Keratinocyte (primary cell): ENCODE data around the gene RPRML. TPM values are rescaled to one million over a fixed set of nuclear protein-coding genes. Genes with fewer than 3 reads are reported as not detected.
"Not testable (repeated sequence)": the region's sequence is repeated elsewhere in the genome, so short reads cannot be mapped to it uniquely, and the experiment has no call there.

Experiments
- DNase-seq: peaks from one replicate; pipeline ENCODE4 v3.0.0-alpha.2; 2011; ENCODE audit warnings: low read depth, missing footprints, low spot score
- FAIRE-seq: peaks from 2 replicates; lab custom pipeline; 2011; peaks lifted over from hg19 to GRCh38; lab: Jason Lieb, UNC
- H2AFZ ChIP-seq: 2 replicates; pipeline ENCODE4 v1.6.0; 2012; ENCODE audit warnings: low read length, control low read depth, inconsistent platforms; ENCODE audit not compliant: control insufficient read depth
- H3K27ac ChIP-seq: 2 replicates; pipeline ENCODE4 v1.5.1; 2011; ENCODE audit warnings: low read length; ENCODE audit not compliant: control insufficient read depth, insufficient read depth
- H3K27me3 ChIP-seq: 3 replicates; pipeline ENCODE4 v1.6.0; 2011; ENCODE audit warnings: low read length; ENCODE audit not compliant: control insufficient read depth, insufficient read depth; ENCODE audit errors: extremely low read depth
- H3K36me3 ChIP-seq, 2 experiments: 2 replicates in 1 of 2; 3 replicates in 1 of 2; pipeline ENCODE4 v1.5.1; 2011; ENCODE audit warnings: low read length in 2 of 2, mild to moderate bottlenecking in 1 of 2; ENCODE audit not compliant: control insufficient read depth in 2 of 2, insufficient read depth in 2 of 2; ENCODE audit errors: extremely low read depth in 1 of 2
- H3K4me1 ChIP-seq: 3 replicates; pipeline ENCODE4 v1.5.1; 2011; ENCODE audit warnings: low read length; ENCODE audit not compliant: control insufficient read depth, insufficient read depth; ENCODE audit errors: extremely low read depth
- H3K4me2 ChIP-seq: 3 replicates; pipeline ENCODE4 v1.6.0; 2011; ENCODE audit warnings: low read depth, low read length; ENCODE audit not compliant: control insufficient read depth, insufficient read depth; ENCODE audit errors: extremely low read depth
- H3K4me3 ChIP-seq, 3 experiments: fragments of 200-600 bp in 1 of 3; sonication (generic) in 1 of 3; 2 replicates in 2 of 3; 3 replicates in 1 of 3; pipeline ENCODE4 v1.5.1; 2011 to 2016; ENCODE audit warnings: low read length in 3 of 3, mild to moderate bottlenecking in 3 of 3, control low read depth in 2 of 3, inconsistent platforms in 1 of 3, low read depth in 1 of 3, mixed read lengths in 1 of 3, mixed run types in 1 of 3, moderate library complexity in 1 of 3; ENCODE audit not compliant: control insufficient read depth in 2 of 3, insufficient read depth in 2 of 3; ENCODE audit errors: extremely low read depth in 1 of 3
- H3K79me2 ChIP-seq: 2 replicates; pipeline ENCODE4 v1.6.0; 2012; ENCODE audit warnings: low read length; ENCODE audit not compliant: control insufficient read depth, insufficient read depth
- H3K9ac ChIP-seq: 3 replicates; pipeline ENCODE4 v1.6.0; 2011; ENCODE audit warnings: low read length; ENCODE audit not compliant: control insufficient read depth, insufficient read depth; ENCODE audit errors: extremely low read depth
- H3K9me1 ChIP-seq: 3 replicates; pipeline ENCODE4 v1.6.0; 2011; ENCODE audit warnings: low read length; ENCODE audit not compliant: control insufficient read depth, insufficient read depth; ENCODE audit errors: extremely low read depth
- H3K9me3 ChIP-seq: 2 replicates; pipeline ENCODE4 v1.5.1; 2012; ENCODE audit warnings: low read depth, low read length; ENCODE audit not compliant: control insufficient read depth
- H4K20me1 ChIP-seq: 3 replicates; pipeline ENCODE4 v1.6.0; 2011; ENCODE audit warnings: low read length; ENCODE audit not compliant: control insufficient read depth, insufficient read depth; ENCODE audit errors: extremely low read depth
- EZH2 ChIP-seq: IDR thresholded peaks from one replicate; pipeline ENCODE4 v1.6.1; 2012; ENCODE audit warnings: inconsistent platforms, mild to moderate bottlenecking, low read length, moderate library complexity
- dilution Hi-C: fragments of 300-500 bp; cut with MboI; formaldehyde crosslinking; loops from one replicate; pipeline ENCODE4 v1.7.0; 2020; ENCODE audit warnings: low sequenced_read_pairs; ENCODE audit not compliant: extremely low pct_ligation_motif_present
- polyA plus RNA-seq, 5 experiments: library from polyadenylated mRNA; depleted of rRNA in 3 of 5; stranded (reverse) in 3 of 5; stranded (forward) in 1 of 5; unstranded in 1 of 5; fragments of >200 nt; gene quantifications; 1 replicate in 1 of 5; 2 replicates in 3 of 5; 3 replicates in 1 of 5; pipeline versions ENCODE4 v1.2.1 to v1.2.3, GENCODE V29; 2011 to 2012; ENCODE audit warnings: missing spikeins in 2 of 5, low read depth in 1 of 5, low replicate concordance in 1 of 5
- TF ChIP-seq, protein P1 (sequence below), 3 experiments: IDR thresholded peaks in 1 of 3; conservative IDR thresholded peaks in 1 of 3; optimal IDR thresholded peaks in 1 of 3; 2 replicates in 2 of 3; 3 replicates in 1 of 3; pipeline versions ENCODE3 to v1.5.1; 2011; ENCODE audit warnings: low read length in 3 of 3, mild to moderate bottlenecking in 3 of 3, moderate library complexity in 2 of 3, control low read depth in 1 of 3, inconsistent platforms in 1 of 3; ENCODE audit not compliant: insufficient read depth in 2 of 3; ENCODE audit errors: extremely low read depth in 1 of 3

RPRML gene
- polyA plus RNA-seq, 1 donor (not counting 4 experiments of a cell fraction or from before 2014, with no cell fraction given): not detected

DNA sequence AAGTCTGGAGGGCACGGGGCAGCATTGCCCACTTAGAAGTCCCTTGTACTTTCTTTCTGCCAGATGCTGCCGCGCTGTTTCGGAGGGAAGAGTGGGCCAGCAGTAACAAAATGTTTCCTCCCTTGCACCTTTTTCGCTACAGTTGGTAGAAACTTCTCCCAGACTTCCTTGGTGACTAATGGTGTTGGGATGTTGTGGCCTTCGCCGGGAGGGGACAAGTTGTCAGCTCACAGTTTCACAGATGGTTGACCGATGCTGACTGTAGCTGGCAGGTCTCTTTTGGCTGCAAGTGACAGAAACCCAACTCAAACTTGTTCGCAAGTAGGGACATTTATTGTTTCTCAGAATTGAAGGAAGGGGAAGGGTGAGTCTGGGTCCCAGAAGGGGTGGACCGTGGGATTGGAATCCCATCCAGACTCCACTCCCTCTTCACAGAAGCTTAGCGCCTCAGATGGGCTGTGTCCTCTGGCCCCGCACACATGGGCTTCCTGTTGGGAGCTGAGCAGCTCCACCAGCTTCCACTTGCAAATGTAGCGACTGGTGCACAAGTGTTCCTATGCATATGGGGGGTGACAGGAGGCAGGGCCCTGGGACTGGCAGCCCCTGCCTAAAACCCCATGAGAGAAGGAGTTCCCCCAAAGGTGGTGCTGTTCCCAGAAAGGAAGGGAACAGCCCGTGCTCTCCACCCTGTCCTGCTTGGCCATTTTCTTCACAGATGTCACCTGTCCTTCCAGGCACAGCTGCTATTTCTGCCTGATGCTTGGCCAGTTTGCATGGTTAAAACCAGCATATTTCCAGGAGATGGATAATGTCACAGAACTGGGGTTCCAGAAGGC lies 30.9 kb upstream of the RPRML start:
- dilution Hi-C loops: no loop called here
- no peak overlapping the region for H3K4me2 ChIP-seq

DNA sequence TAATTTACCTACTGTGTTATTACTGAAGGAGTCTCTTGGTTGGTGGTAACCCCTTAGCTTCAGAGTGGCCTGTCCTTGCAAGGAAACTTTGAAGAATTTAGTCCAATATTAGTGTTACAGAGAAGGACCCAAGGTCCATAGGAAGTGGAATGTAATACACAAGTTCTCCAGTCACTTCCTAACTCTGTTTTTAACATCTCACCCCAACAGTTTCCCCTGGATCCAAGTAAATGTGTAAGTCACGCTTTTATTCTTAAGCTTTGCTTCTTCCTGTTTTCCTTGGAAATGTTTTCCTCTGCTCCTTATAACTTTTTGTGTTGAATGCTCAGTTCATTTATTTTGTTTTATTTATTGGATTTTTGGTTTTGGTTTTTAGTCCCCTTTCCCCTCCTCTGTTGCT lies 25.9 kb upstream of the RPRML start:
- H3K9me1 ChIP-seq: no peaks in the 10 kb centered on the region
- no peaks in the 10 kb centered on the region for H3K4me1 ChIP-seq
- dilution Hi-C loops: no loop called here
- no peaks in the 10 kb centered on the region for H3K9me3 ChIP-seq
- no peak overlapping the region for H3K9ac ChIP-seq
- no peak for DNase-seq
- no peaks in the 10 kb centered on the region for H3K36me3 ChIP-seq
- H4K20me1 ChIP-seq: no peaks in the 10 kb centered on the region
- TF ChIP-seq, protein P1, sequence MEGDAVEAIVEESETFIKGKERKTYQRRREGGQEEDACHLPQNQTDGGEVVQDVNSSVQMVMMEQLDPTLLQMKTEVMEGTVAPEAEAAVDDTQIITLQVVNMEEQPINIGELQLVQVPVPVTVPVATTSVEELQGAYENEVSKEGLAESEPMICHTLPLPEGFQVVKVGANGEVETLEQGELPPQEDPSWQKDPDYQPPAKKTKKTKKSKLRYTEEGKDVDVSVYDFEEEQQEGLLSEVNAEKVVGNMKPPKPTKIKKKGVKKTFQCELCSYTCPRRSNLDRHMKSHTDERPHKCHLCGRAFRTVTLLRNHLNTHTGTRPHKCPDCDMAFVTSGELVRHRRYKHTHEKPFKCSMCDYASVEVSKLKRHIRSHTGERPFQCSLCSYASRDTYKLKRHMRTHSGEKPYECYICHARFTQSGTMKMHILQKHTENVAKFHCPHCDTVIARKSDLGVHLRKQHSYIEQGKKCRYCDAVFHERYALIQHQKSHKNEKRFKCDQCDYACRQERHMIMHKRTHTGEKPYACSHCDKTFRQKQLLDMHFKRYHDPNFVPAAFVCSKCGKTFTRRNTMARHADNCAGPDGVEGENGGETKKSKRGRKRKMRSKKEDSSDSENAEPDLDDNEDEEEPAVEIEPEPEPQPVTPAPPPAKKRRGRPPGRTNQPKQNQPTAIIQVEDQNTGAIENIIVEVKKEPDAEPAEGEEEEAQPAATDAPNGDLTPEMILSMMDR (optimal IDR thresholded peaks at IDR 0.05 in 1 of 3, IDR thresholded peaks at IDR 0.05 in 1 of 3, conservative IDR thresholded peaks at IDR 0.05 in 1 of 3; ENCODE audit: extremely low read depth in 1 of 3, insufficient read depth in 2 of 3, low read length in 3 of 3): no peak
- no peak for TF ChIP-seq EZH2
- H2AFZ ChIP-seq: no peak overlapping the region
- no peak for FAIRE-seq
- no peaks in the 10 kb centered on the region for H3K27me3 ChIP-seq
- no peak overlapping the region for H3K27ac ChIP-seq
- H3K79me2 ChIP-seq: no peaks in the 10 kb centered on the region
- no peak overlapping the region for H3K4me2 ChIP-seq
- no peak overlapping the region for H3K4me3 ChIP-seq

More for the DNA sequence above, 30.9 kb upstream of the RPRML start:
- FAIRE-seq (no peak), DNase-seq (no peak)
- Histone ChIP-seq H3K9ac (no peak overlapping the region), H3K4me3 (no peak overlapping the region), H2AFZ (no peak overlapping the region), H3K36me3 (no peaks in the 10 kb centered on the region), H3K27me3 (no peaks in the 10 kb centered on the region), H3K27ac (no peak overlapping the region), H4K20me1 (no peaks in the 10 kb centered on the region), H3K79me2 (no peaks in the 10 kb centered on the region), H3K4me1 (no peaks in the 10 kb centered on the region), H3K9me3 (no peaks in the 10 kb centered on the region), H3K9me1 (no peaks in the 10 kb centered on the region)
- no peak for TF ChIP-seq EZH2
- TF ChIP-seq, protein P1 (optimal IDR thresholded peaks at IDR 0.05 in 1 of 3, IDR thresholded peaks at IDR 0.05 in 1 of 3, conservative IDR thresholded peaks at IDR 0.05 in 1 of 3; ENCODE audit: extremely low read depth in 1 of 3, insufficient read depth in 2 of 3, low read length in 3 of 3): no peak

DNA sequence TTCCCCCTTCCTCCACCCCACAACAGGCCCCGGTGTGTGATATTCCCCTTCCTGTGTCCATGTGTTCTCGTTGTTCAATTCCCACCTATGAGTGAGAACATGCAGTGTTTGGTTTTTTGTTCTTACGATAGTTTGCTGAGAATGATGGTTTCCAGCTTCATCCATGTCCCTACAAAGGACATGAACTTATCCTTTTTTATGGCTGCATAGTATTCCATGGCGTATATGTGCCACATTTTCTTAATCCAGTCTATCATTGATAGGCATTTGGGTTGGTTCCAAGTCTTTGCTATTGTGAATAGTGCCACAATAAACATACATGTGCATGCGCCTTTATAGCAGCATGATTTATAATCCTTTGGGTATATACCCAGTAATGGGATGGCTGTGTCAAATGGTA lies 24.8 kb upstream of the RPRML start:
- DNase-seq, H3K36me3 ChIP-seq, dilution Hi-C loops, H3K27ac ChIP-seq, H4K20me1 ChIP-seq, H3K4me2 ChIP-seq, H3K4me1 ChIP-seq, H3K4me3 ChIP-seq, FAIRE-seq, H2AFZ ChIP-seq, H3K79me2 ChIP-seq, H3K9me1 ChIP-seq, H3K9me3 ChIP-seq, H3K27me3 ChIP-seq, H3K9ac ChIP-seq: not testable (repeated sequence)
